Measurements from ENCODE around the gene OPN3.

OPN3 gene

DNA sequence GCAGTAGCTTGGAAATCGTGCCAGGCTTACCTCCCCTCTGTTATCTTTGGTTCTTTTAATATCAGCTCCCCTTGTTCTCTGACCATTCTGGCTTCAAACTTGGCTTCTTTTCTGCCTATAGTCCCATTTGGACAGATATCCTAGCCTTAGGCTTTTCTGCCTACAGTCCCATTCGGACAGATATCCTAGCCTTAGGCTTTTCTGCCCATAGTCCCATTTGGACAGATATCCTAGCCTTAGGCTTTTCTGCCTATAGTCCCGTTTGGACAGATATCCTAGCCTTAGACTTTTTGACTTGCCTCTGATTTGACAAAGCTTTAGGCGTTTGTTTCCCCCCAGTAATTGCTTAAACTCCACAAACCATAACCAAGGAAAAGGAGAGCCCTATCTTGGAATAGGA, 25.6 kb downstream of the OPN3 start:
- TF ChIP-seq GATA3 (IDR thresholded peaks at IDR 0.05; ENCODE audit: low read depth, low read length) (no peak), GATA2 (IDR thresholded peaks at IDR 0.05; ENCODE audit: low read depth, low read length) (no peak)

DNA sequence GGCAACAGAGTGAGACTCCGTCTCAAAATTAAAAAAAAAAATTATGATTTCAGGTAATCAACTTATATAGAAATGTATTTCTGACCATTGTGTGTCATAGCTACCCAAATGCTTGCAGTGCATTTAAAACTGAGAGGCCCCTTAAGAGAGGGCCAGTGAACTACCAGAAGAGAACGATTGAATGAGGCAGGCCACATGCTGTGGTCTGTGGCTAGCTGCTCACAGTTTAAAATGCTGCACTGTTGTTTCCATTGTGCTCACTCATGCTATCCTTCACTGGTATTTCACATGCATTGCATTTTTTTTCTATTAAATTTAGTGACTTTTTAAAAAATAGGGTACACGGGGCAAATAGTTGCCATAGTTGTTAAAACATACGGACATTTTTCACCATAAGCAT, 26.0 kb downstream of the OPN3 start:
- TF ChIP-seq GATA3 (IDR thresholded peaks at IDR 0.05; ENCODE audit: low read depth, low read length) (no peak), GATA2 (IDR thresholded peaks at IDR 0.05; ENCODE audit: low read depth, low read length) (no peak)

DNA sequence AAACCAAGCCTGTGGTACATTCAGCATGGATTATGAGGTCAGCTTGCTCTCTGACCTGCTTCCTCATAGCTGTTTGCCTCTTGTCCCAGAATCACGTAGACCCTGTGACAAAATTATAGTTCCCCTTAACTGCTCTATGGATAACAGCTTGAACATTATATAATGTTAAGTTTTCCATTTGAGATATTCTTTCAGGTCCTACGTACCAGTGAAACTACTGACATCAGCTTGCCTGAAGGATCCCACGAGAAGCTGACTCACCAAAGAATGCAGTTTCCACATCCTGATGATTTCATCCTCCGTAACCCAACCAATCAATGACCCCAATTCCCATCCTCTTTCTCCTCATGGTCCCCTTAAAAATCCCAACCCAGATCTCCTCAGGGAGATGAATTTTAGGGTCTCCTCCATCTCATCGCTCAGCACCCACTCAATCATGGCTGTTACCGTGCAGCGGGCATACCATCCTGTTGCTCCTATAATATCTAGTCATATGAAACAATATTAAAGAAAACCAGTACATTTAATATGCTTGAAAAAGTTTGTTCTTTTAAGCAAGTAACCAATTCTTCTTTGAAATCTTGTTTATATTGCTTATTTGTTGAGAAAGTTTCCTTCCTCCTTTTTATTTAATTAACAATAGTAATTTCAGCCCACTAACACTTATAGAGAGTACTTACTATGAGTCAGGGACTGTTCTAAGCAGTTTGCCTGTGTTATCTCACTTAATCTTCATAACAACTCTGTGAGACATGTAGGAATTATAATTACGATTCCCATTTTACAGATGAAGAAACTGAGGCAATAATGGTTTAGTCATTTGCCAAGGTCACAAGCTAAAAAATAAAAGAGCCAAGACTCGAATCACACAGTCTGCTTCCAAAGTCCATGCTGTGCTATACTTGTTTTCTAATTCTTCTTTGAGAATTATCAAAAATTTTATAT, 27.4 kb downstream of the OPN3 start:
- TF ChIP-seq GATA2 (IDR thresholded peaks at IDR 0.05; ENCODE audit: low read depth, low read length) (no peak), GATA3 (IDR thresholded peaks at IDR 0.05; ENCODE audit: low read depth, low read length) (no peak)

DNA sequence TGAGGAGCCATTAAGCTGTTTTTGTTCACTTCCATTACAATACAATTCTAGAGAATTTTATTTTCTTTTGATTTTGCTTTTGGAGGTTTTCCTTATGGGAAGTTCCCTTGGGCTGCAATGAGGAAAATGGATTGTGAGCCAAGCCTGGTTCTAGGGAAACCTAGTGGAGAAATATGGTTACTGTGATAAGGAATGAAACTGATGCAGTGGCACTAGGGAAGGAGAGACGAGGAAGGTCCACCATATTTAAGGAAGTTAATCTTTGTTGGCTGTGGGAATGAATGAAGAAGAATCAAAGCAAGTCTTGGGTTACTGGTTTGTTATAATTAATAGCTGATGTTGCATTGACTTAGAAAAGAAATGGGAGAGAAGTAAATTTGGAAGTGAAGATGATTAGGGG, 28.4 kb downstream of the OPN3 start:
- no peak for TF ChIP-seq GATA2 (IDR thresholded peaks at IDR 0.05; ENCODE audit: low read depth, low read length)
- no peak for TF ChIP-seq GATA3 (IDR thresholded peaks at IDR 0.05; ENCODE audit: low read depth, low read length)

DNA sequence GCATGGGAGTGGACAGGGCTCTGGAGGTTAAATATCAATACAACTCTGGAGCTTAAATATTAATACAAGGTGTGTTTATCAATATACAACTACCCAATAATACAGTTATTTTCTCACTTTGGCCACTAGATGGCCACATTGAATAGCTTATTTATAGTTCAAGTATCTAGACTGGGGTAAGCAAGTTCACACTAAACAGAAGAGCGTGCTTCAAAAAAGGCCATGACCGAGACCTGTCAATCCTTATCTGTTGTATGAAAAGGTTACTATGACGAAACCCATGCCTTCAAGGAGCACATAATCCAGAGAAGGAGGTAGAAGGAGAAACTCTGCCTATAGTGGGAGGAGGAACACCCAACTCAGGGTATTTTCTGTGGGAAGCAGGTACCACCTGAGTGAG, 29.1 kb downstream of the OPN3 start:
- no peak for TF ChIP-seq GATA2 (IDR thresholded peaks at IDR 0.05; ENCODE audit: low read depth, low read length)
- TF ChIP-seq GATA3 (IDR thresholded peaks at IDR 0.05; ENCODE audit: low read depth, low read length) = no peak

DNA sequence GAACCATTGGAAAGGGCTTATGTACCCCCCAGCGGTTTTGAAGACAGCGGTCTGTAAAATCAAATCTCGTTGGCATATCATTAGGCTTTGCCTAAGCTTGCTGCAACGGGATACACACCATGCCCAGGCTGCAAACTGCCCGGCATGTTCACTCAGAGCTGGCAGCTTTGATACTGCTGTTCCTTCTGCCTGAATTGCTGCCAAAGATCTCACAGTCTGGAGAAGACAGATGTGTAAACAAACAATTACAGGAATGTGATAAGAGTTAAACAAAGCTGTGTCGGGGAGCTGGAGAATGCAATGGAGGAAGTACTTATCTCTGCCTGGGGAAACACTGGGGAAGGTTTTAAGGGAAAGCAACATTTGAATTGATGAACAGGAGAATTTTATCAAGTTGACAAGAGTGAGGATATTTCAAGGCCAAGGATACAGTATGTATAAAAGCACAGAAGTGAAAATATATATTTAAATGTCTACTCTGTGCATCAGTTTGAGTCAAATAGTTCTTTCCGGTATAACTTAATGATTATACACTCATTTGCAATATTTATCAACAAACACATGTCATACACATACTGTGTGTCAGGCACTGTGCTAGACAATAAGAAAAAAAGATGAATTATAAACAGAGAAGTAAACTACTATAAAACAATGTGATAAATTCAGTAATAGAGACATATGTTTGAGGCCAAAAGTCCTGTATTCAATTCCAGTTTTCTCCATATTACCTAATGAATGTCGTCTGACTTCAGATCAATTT, 29.9 kb downstream of the OPN3 start:
- no peak for TF ChIP-seq GATA3 (IDR thresholded peaks at IDR 0.05; ENCODE audit: low read depth, low read length)
- peak; percentile 45 for TF ChIP-seq GATA2 (IDR thresholded peaks at IDR 0.05; ENCODE audit: low read depth, low read length)

DNA sequence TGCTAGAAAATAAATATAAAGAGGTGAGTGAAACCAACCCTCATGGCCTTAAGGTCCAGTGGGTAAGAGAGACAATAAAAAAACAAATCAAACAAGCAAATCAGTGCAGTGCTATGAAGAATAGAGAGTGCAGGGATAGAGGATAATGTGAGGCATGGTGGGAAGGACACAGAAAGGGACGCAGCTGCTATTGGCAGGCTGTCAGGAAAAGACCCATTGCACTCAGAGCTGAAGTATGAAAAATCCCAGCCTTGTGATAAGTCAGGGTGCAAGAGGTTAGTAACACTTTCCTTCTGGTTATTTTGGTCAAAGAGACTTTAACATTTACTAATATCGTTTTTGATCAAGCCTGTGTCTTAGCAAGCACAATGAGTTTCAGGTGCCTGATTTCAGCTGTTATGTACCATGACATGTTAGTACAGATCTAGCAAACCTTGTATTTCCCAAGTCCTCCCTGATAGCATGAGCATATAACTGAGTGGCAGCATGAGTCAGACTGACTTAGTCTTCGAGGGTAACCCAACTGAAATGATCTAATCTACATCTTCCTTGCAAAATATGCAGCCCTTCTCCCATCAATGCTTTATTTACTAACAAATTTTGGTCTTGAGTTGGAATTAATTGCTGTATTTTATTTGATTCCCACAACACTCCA, 31.7 kb downstream of the OPN3 start:
- TF ChIP-seq GATA3 (IDR thresholded peaks at IDR 0.05; ENCODE audit: low read depth, low read length) = no peak
- TF ChIP-seq GATA2 (IDR thresholded peaks at IDR 0.05; ENCODE audit: low read depth, low read length) = no peak

DNA sequence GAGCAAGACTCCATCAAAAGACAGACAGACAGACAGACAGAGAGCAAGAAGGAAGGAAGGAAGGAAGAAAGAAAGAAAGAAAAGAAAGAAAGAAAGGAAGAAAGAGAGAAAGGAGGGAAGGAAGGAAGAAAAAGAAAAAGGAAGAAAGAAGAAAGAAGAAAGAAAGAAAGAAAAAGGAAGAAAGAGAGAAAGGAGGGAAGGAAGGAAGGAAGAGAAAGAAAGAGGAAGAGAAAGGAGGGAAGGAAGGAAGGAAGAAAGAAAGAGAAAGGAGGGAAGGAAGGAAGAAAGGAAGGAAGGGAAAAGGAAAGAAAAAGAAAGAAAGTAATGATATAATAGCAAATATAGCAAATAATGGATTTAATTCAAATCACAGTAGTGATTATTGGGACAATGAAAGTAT, 32.7 kb downstream of the OPN3 start:
- no peak for TF ChIP-seq GATA2 (IDR thresholded peaks at IDR 0.05; ENCODE audit: low read depth, low read length)
- no peak for TF ChIP-seq GATA3 (IDR thresholded peaks at IDR 0.05; ENCODE audit: low read depth, low read length)

DNA sequence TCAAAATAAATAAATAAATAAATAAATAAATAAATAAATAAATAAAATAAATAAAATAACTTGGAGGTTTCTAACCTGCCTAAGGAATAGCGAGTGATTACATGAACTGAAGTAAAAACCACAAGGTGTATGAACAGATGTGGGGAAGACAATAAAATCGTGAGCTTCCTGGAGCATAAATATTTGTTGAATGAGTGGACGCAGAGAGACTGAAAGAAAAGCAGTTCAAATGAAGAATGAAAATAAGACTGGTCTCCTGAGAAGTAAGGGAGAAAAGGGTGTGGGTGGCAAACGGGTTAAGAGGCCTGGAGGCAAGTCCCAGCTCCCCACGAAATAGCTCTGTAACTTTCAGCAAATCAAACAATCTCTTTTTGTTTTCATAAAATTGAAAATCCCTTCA, 33.6 kb downstream of the OPN3 start:
- TF ChIP-seq GATA3 (IDR thresholded peaks at IDR 0.05; ENCODE audit: low read depth, low read length) (no peak), GATA2 (IDR thresholded peaks at IDR 0.05; ENCODE audit: low read depth, low read length) (no peak)

DNA sequence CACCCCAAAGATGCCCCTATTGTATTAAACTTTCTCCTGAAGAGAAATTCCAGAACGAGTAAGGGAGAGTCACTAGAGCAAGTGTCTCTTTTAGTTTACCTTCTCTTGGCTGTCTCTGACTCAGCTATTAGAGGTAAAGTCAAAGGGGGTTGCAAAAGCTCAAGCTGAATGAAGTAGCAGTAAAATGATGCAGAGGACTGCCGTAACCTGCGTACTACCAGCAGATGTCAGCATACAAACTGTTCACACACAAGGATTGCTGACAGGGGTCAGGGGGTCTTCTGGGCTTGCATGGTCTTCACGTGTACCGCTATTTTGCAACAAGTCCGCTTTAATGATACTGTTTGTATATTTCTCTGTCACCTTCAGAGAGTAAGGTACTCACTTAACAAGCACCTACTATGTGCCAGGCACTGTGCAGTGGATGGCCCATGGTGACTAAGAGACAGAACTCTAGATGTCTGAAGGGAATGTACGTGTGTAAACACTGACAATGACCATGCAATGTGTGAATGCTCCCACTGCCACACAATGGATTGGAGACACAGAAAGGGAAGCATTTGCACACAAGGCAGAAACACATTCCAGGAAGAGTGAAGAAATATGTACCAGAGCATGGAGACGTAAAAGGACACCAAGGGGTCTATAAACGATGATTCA, 34.9 kb downstream of the OPN3 start:
- no peak for TF ChIP-seq GATA3 (IDR thresholded peaks at IDR 0.05; ENCODE audit: low read depth, low read length)
- TF ChIP-seq GATA2 (IDR thresholded peaks at IDR 0.05; ENCODE audit: low read depth, low read length) = no peak

DNA sequence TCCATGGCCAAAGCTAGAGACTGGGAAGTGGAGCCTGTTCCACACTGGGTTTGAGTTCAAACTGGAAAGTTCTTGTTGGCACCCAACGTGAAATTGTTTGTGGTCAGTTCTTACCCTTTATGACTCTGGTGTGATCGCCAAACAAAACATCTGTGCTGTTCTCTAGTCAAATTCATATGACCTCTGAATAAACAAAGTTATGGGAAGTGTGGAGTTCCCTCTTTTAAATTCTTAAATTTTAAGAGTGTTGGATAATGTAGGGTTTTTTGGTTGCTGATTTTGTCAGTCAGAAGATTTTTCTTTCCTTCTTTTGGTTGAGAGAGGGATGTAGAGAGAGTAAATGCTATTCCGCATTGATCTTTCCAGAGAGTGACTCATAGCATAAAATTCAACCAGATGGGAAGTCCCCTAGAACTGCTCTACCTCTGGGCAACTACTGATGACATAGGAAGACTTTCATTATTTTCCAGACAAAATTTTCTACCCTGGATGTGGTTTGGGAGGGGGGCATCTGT, 36.4 kb downstream of the OPN3 start:
- TF ChIP-seq GATA2 (IDR thresholded peaks at IDR 0.05; ENCODE audit: low read depth, low read length) (no peak), GATA3 (IDR thresholded peaks at IDR 0.05; ENCODE audit: low read depth, low read length) (no peak)

DNA sequence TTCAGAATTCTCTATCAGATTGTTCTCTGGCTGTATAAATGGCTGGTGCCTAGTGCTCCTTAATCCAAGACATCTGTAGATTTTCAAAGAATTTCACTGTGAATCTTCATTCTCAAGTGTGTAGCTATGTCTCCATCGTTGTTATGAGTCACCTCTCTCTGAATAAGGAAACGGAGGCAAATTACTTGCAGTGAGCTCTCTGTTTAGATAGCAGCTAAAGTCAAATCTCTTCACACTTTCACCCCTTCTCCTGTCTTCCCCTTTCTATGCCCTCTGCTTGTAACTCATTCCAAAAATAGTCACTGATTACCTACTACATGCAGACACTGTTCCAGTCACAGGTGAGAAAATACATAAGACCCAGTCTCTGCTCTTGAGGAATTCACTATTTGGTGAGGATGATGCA, 39.7 kb downstream of the OPN3 start:
- TF ChIP-seq GATA2 (IDR thresholded peaks at IDR 0.05; ENCODE audit: low read depth, low read length) = no peak
- no peak for TF ChIP-seq GATA3 (IDR thresholded peaks at IDR 0.05; ENCODE audit: low read depth, low read length)

DNA sequence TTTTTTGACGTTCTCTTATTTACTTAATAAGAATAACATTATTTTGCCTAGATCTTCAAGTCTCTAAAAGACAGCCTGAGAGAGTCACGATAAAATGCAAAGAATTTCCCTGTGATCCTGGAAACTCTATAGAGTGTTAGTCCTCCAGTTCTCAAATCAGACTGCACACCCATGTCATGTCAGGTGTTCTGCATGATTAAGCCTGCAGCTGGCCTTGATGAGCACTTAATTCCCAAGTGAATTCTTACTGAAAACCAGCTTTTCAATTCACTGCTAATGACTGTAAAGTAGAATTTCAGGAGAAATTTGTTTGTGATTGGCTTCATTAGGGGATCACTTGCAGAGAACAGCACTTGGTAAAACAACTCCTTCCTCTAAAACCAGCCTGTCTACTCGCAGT, 41.9 kb downstream of the OPN3 start:
- TF ChIP-seq GATA3 (IDR thresholded peaks at IDR 0.05; ENCODE audit: low read depth, low read length) = no peak
- no peak for TF ChIP-seq GATA2 (IDR thresholded peaks at IDR 0.05; ENCODE audit: low read depth, low read length)

DNA sequence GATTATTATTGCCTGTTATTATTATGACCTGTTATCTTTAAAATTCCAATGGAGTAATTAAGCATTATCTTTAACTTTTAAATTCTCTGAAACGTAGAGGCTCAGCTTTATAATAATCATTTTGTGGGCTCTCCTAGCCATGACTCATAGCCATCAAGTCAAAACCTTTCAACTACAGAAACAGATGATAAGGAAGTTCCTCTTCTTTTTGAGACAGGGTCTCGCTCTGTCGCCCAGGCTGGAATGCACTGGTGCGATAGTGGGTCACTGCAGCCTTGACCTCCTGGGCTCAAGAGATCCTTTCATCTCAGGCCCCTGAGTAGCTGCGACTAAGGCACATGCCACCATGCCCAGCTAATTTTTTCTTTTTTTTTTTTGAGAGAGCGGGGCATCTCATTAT, 43.5 kb downstream of the OPN3 start:
- TF ChIP-seq GATA2 (IDR thresholded peaks at IDR 0.05; ENCODE audit: low read depth, low read length) (no peak), GATA3 (IDR thresholded peaks at IDR 0.05; ENCODE audit: low read depth, low read length) (no peak)

Measured in SH-SY5Y (cell line).